H1 (cell line): ENCODE data around the gene ZRANB1.

ENCODE experiments used
- EZH2 ChIP-seq: fragments of 200-600 bp; sonication (generic); IDR thresholded peaks from 2 replicates; pipeline ENCODE4 v1.7.1; 2012; ENCODE audit warnings: low read depth, mild to moderate bottlenecking, moderate library complexity, low read length, inconsistent platforms; ENCODE audit not compliant: severe bottlenecking
- KDM5A ChIP-seq: fragments of 200-600 bp; IDR thresholded peaks from 2 replicates; pipeline ENCODE4 v1.7.1; 2012; ENCODE audit warnings: mild to moderate bottlenecking, low read length, inconsistent platforms, mixed read lengths
- NANOG ChIP-seq: IDR thresholded peaks from 2 replicates; pipeline ENCODE4 v1.6.1; 2011; ENCODE audit warnings: low read length, low read depth, mild to moderate bottlenecking, inconsistent platforms; ENCODE audit not compliant: insufficient read depth, poor library complexity, severe bottlenecking
- POLR2AphosphoS5 ChIP-seq: IDR thresholded peaks from 2 replicates; pipeline ENCODE4 v1.6.1; 2011; ENCODE audit warnings: low read depth, low read length
- SP4 ChIP-seq: IDR thresholded peaks from 2 replicates; pipeline ENCODE4 v1.6.1; 2012; ENCODE audit warnings: low read length, inconsistent platforms
- TAF1 ChIP-seq: IDR thresholded peaks from 2 replicates; pipeline ENCODE4 v1.6.1; 2011; ENCODE audit warnings: mild to moderate bottlenecking, low read depth, low read length
- TF ChIP-seq, protein P1 (sequence below), 3 experiments: IDR thresholded peaks; 1 replicate in 2 of 3; 2 replicates in 1 of 3; pipeline versions ENCODE4 v1.5.1 to v1.6.1; 2011; ENCODE audit warnings: low read length in 3 of 3, mild to moderate bottlenecking in 3 of 3, inconsistent platforms in 2 of 3, low read depth in 1 of 3, moderate library complexity in 1 of 3; ENCODE audit not compliant: insufficient read depth in 1 of 3; ENCODE audit errors: control extremely low read depth in 1 of 3

DNA sequence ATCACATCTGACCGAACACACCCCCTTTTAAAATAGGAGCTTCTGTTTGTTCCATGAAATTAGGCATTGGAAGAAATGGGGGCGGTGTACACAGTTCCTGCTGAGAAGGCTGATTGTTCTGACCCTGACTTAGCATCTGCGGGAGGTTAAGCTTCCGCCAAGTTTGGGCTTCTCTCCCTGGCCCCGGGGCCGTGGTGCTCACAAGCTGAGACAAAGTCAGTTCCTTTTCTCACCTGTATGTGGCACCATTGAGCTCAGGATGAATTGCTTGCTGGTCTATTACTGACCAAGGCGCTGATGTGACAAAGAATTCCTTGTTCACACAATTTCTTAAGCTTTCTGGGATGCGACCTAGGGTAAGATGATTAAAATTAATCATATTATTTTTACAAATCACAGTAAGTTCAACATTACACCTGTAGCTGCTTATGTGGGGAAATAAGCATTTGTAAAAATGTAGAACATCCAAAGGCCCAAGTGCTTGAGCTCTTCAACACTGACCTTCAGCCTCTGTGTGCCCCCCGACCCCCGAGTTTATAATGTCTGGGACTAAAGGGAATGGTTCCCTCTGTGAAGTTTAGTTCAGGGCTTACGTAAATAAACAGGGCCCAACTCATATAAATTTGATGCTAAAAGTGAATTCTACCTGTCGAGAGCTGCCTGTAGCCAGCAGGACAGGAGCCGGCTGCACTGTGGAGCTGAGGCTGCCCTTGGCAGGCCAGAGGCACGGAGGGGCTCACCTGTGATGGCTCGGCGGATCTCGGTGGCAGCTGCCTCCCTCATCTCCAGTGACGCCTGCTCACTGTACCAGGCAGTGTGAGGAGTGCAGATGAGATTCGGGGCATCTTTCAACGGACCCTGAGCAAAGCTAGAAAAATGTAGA, 50.8 kb downstream of the ZRANB1 start:
- TF ChIP-seq, protein P1, sequence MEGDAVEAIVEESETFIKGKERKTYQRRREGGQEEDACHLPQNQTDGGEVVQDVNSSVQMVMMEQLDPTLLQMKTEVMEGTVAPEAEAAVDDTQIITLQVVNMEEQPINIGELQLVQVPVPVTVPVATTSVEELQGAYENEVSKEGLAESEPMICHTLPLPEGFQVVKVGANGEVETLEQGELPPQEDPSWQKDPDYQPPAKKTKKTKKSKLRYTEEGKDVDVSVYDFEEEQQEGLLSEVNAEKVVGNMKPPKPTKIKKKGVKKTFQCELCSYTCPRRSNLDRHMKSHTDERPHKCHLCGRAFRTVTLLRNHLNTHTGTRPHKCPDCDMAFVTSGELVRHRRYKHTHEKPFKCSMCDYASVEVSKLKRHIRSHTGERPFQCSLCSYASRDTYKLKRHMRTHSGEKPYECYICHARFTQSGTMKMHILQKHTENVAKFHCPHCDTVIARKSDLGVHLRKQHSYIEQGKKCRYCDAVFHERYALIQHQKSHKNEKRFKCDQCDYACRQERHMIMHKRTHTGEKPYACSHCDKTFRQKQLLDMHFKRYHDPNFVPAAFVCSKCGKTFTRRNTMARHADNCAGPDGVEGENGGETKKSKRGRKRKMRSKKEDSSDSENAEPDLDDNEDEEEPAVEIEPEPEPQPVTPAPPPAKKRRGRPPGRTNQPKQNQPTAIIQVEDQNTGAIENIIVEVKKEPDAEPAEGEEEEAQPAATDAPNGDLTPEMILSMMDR (IDR thresholded peaks at IDR 0.05; ENCODE audit: control extremely low read depth in 1 of 3, insufficient read depth in 1 of 3, low read depth in 1 of 3, low read length in 3 of 3): peak; percentile 23 to 57 (median 35)
- TF ChIP-seq NANOG (no peak), SP4 (no peak), POLR2AphosphoS5 (no peak), EZH2 (no peak), KDM5A (no peak), TAF1 (no peak)
